ENCODE measurements around the gene ABI3BP. TPM values are rescaled to one million over a fixed set of nuclear protein-coding genes. Genes with fewer than 3 reads are reported as not detected.

Gene ABI3BP
- total RNA-seq, 1 experiment from 2014 or later: 21.9 TPM

DNA sequence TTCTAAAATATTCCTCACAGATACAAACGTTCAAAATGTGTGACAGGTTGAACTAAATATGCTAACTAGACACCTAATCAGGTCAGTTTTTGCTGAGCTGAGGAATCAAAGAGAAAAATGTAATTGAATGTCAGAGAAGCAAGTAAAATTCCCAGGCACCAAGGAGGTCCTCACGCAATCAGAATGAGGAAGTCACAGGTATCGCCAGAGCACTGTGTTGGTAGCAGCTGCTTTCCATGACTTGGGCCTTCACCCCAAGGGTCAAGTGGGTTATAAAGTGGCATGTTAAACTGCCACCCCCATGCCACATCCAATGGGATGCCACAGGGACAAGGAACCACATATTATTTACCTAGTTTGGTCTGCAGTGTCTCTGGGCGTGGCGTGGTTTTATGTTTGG is 158.9 kb downstream of the ABI3BP start:
- DNase-seq (ENCODE audit: low read depth): no peak

DNA sequence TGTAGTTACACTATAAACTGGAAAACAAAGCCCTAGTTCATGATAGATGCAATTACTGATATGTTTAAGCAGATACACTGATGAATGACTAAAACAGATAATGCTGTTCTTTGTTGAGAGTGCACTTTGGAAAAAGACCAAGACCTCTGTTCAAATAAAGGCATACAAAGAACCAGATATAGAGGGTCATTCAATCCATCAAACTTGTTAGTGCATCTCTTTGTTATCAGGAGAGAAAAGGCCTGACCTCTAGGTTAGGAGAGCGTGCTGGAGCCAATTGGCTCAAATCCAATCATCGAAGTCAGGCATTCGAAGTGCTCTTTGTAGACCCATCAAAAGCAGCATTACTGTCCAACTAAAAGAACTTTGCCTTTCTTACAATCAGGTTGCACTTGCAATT is 159.7 kb downstream of the ABI3BP start:
- no peak for DNase-seq (ENCODE audit: low read depth)

- no peak for DNase-seq (ENCODE audit: low read depth)
Measured at GRCh38 chr3:100831629-100832028, 161.6 kb downstream of the ABI3BP start.

DNA sequence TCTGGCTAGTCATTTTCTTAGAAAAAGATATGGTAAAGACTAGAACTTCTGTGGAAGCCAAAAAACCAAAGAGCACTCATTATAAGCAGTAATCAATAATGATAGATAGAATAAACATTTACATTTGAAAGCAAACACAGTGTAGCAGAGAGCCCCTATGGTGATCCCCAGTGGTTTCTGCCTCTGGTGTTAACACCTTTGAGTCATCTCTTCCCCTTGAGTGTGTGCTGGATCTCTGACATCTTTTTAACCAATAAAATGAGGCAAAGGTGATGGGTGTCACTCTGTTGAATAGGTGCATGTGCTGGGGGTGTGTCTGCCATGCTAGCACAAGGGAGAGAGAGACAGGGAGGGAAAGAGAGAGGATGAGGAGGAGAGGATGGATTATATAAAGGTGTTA is 162.3 kb downstream of the ABI3BP start:
- DNase-seq (ENCODE audit: low read depth): no peak

DNA sequence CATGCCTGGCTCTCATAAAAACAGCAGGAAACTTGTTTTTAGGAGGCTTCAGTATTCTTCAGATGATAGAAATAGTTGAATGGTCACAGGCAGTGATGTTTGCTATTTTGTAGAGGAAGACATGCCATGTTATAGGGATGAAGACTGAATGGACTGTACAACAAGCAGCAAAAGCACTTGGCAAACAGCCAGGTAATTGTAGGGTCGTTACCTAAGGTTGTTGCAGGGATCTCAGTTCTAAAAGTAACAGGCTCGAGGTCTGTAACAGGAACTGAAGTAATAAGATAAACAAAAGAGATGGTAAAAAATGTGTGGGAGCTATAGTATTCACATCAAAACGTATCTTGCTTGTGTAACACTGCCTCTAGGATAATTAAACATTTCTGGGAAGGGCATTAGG is 167.6 kb downstream of the ABI3BP start:
- DNase-seq (ENCODE audit: low read depth): no peak

GRCh38 chr3:100815583-100815982 is 177.6 kb downstream of the ABI3BP start:
- DNase-seq (ENCODE audit: low read depth): no peak

DNA sequence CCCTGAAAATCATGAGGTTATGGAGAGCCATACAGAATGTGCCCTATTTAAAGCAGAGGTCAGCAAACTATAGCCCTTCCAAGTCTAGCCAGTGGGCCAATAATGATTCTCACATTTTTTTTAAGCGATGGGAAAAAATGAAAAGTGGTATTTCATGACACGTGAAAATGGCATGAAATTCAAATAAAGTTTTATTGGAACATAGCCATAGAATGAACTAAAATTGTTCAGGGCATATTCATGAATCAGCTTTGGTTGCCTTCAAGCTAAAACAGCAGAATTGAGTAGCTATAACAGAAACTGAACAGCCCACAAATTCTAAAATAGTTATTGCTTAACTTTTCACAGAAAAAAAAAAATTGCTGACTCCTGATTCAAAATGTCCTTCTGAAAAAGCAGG is 179.4 kb downstream of the ABI3BP start:
- peak; percentile 10 for DNase-seq (ENCODE audit: low read depth)

- no peak for DNase-seq (ENCODE audit: low read depth)
Measured at GRCh38 chr3:100811779-100812507, 181.3 kb downstream of the ABI3BP start.

GRCh38 chr3:100810671-100811070 is 182.6 kb downstream of the ABI3BP start:
- peak; percentile 64 for DNase-seq (ENCODE audit: low read depth)

DNA sequence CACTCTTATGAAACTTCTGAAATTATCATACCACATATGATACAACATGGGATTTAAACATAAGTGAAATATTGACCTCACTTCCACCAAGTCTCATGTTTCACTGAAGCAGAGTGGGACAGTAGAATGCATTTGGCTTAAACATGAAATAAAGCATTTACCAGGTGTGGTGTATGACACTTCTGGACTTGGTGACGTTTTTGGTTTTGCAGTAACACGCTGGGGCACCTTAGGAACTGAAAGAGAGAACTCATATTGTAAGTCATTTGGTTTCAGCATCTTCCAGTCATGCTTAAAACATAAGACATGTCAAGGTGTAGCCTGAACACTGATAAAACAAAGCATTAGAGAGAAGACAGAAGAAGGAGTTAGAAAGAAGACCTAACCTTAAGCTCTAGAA is 188.6 kb downstream of the ABI3BP start:
- no peak for DNase-seq (ENCODE audit: low read depth)

GRCh38 chr3:100803711-100804110 is 189.5 kb downstream of the ABI3BP start:
- no peak for DNase-seq (ENCODE audit: low read depth)

- DNase-seq (ENCODE audit: low read depth): peak; percentile 74
Measured at GRCh38 chr3:100802126-100802525, 191.1 kb downstream of the ABI3BP start.

GRCh38 chr3:100798012-100798411 is 195.2 kb downstream of the ABI3BP start:
- DNase-seq (ENCODE audit: low read depth): peak; percentile 16

DNA sequence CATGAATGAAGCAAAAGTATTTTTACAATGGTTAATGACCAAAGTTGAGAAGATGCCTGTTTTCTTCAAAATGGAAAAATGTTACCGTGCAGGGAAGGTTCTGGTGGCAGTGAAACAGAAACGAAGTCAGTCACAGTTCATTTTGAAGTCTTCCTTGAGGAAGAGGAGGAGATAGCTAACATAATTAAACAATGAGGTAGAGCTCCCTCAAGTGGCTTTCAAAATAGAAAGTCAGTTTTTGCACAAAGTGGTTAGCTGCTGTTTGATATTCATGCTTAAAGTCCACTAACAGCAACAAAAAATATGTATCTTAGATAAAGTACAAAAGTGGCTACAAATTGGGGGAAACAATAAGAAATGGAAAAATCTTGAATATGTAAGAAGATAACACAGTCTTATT is 196.7 kb downstream of the ABI3BP start:
- peak; percentile 57 for DNase-seq (ENCODE audit: low read depth)

DNA sequence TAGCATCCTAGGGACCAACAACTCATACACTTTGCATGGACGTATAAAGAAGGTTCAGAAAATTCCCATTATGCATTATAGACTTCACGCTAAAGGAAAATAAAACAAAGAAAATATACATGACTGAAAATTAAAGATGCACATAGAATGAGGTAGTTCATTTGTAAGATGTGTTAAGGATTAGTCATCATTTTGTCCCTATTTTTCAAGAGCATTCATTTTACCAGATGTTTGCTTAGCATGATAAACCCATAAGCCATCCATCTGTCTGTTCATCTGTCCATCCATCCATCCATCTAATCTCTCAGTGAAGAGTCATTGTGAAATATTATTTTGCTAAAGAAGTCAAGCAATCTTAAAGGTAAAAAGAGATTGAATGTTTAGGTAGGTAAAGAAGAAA is 203.6 kb downstream of the ABI3BP start:
- no peak for DNase-seq (ENCODE audit: low read depth)

DNA sequence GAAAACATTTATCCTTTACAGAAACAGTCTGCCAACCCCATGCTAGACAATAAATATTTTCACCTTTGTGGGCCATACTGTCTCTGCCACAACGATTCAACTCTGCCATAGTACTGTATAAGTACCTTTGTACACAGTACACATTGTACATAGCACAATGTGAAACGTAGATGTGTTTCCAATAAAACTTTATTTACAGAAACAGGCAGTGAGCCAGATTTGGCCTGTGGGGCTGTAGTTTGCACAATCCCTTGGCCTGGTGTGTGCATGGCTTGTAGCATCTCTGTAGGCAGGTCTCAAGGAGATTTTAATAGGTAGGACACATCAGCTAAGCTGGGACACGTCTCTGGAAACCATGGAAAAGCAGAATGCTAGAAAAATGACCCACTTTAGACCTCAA is 209.6 kb downstream of the ABI3BP start:
- DNase-seq (ENCODE audit: low read depth): no peak

GRCh38 chr3:100782906-100783305 is 210.3 kb downstream of the ABI3BP start:
- DNase-seq (ENCODE audit: low read depth): peak; percentile 63

GRCh38 chr3:100782348-100782747 is 210.9 kb downstream of the ABI3BP start:
- DNase-seq (ENCODE audit: low read depth): no peak

DNA sequence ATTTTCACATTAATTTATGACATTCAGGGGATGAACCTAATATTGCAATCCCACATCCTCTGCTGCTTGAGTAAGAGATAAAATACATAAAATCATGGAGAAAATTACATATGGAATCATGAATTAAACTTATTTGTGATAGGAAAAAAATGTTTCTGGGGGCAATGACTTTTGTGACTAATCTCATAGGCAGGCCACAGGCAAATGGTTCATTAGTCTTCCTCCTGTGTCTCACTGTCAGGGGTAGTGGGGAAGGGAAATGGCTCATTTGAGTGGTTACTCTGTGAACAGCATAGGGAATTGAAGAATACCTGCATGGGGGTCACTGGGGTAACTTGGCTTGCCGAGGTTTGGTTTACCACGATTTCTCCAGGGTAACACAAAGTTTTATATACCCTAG is 211.9 kb downstream of the ABI3BP start:
- peak; percentile 76 for DNase-seq (ENCODE audit: low read depth)

DNA sequence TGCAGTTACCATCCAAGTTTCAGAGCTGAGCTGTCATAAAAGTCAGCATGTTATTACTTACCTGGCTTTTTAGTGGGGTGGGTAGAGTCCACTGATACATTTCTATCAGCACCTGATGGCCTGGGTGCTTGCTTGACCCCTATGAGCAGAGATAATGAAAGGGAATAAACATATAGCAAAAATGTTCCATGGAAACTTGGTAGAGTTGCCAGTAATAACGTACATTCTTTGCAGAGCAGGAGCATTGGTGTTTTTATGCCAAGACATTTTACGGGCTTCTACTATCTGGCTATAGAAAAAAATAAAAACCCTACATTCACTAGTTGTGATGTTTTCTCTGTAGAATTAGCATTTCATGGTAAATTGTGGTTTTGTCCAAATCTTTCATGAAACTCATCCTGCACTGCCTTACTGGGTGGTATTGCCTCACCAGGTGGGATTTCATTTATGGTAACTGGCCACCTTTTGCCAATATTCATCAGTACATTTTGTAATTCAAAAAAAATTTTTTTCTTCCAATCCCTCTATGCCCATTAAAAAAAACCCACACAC is 213.1 kb downstream of the ABI3BP start:
- DNase-seq (ENCODE audit: low read depth): no peak

DNA sequence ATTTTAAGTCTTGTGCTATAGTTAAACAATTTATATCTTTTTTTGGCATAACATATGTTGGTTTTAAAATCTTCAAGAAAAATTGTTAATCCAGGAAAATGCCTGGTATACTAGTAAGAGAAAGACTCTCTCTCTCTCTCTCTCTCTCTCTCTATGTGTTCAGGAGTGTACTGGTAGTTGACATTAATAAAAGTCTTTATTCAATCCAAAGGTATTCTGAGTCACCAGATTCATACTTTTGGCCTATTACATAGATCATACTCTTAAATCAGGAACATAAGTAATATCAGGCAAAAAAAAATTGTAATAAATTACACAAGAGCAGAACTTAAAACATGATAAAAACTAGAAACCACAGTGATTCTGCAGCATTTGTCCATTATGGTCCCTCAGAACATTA is 213.7 kb downstream of the ABI3BP start:
- no peak for DNase-seq (ENCODE audit: low read depth)

DNA sequence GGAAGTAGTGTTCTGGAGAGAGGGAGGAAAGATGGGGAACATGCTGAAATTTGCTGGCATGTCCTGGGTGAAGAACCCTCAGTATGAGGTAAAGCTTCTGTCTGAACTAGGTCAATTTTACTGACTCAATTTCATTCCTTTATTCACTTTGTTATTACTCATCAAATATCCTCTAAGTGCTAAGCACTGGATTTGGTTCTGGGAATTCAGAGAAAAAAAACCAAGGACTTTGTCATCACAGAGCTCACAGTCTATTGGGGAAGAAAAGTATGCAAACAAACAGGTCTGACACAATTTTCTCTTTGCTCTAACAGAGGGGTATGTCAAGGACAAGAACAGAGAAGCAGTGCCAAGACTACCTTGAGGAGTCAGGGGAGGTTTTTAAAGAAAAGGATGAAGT is 215.9 kb downstream of the ABI3BP start:
- DNase-seq (ENCODE audit: low read depth): peak; percentile 62

GRCh38 chr3:100776746-100777145 is 216.5 kb downstream of the ABI3BP start:
- DNase-seq (ENCODE audit: low read depth): peak; percentile 15
